HepG2 (cell line): ENCODE measurements around the gene CAMTA1. TPM values are rescaled to one million over a fixed set of nuclear protein-coding genes. Genes with fewer than 3 reads are reported as not detected.

ENCODE experiments used
- ATAC-seq: fragments of 200-7000 bp; cut with Tn5 transposase; 3 replicates; pipeline ENCODE4 v1.9.1; 2020; ENCODE audit warnings: mild to moderate bottlenecking, moderate library complexity
- BruUV-seq: library from RNA; stranded (reverse); fragments of 400-500 nt; replicated peaks from 2 replicates; lab custom pipeline; 2021; lab: Mats Ljungman, UMichigan
- CTCF ChIA-PET: fragments of 300-600 bp; formaldehyde crosslinking; extraction: SDS; loops from one replicate; lab custom pipeline; 2021; ENCODE audit warnings: low total read pairs, inconsistent platforms, low intra/inter-chr PET ratio; lab: Yijun Ruan, JAX
- POLR2A ChIA-PET: fragments of 350-600 bp; sonication (Branson Sonifier 250); formaldehyde crosslinking; loops from one replicate; lab custom pipeline; 2020; ENCODE audit warnings: antibody characterized with exemption, inconsistent platforms; lab: Yijun Ruan, JAX
- DNase-seq: peaks from one replicate; pipeline ENCODE4 v3.0.0-alpha.2; 2015; ENCODE audit warnings: low spot score
- FAIRE-seq: peaks from 3 replicates; lab custom pipeline; 2011; peaks lifted over from hg19 to GRCh38; lab: Jason Lieb, UNC
- H2AFZ ChIP-seq: one replicate; pipeline ENCODE4 v1.6.1; 2011; ENCODE audit warnings: low read length, inconsistent platforms
- H3K27ac ChIP-seq: fragments of 300-600 bp; 3 replicates; pipeline ENCODE4 v1.8.0; 2011; ENCODE audit warnings: mixed run types, mild to moderate bottlenecking, mixed read lengths, low read length, inconsistent platforms; ENCODE audit not compliant: insufficient read depth; ENCODE audit errors: extremely low read length
- H3K27me3 ChIP-seq, 2 experiments: fragments of 200-600 bp in 1 of 2; 2 replicates in 1 of 2; 3 replicates in 1 of 2; pipeline versions ENCODE4 v1.6.0 to v1.8.0; 2011; ENCODE audit warnings: low read length in 2 of 2, mild to moderate bottlenecking in 2 of 2, moderate library complexity in 2 of 2, inconsistent platforms in 1 of 2; ENCODE audit not compliant: insufficient read depth in 2 of 2, control insufficient read depth in 1 of 2
- H3K36me3 ChIP-seq, 2 experiments: fragments of 200-600 bp in 1 of 2; replicated peaks in 1 of 2; 2 replicates in 1 of 2; 3 replicates in 1 of 2; pipeline versions ENCODE4 v1.5.1 to v1.8.0; 2011; ENCODE audit warnings: low read length in 2 of 2, inconsistent platforms in 1 of 2; ENCODE audit not compliant: insufficient read depth in 2 of 2, control insufficient read depth in 1 of 2
- H3K4me1 ChIP-seq: 2 replicates; pipeline ENCODE4 v1.5.1; 2012; ENCODE audit warnings: low read length, inconsistent platforms; ENCODE audit not compliant: insufficient read depth
- H3K4me2 ChIP-seq: 2 replicates; pipeline ENCODE4 v1.6.0; 2011; ENCODE audit warnings: low read depth, low read length, inconsistent platforms
- H3K4me3 ChIP-seq, 3 experiments: fragments of 200-600 bp in 1 of 3; sonication (generic), shearing (Covaris generic) in 1 of 3; replicated peaks in 1 of 3; 2 replicates each; pipeline ENCODE4 v1.5.1; 2011 to 2016; ENCODE audit warnings: low read length in 3 of 3, inconsistent platforms in 2 of 3, low read depth in 2 of 3, mild to moderate bottlenecking in 2 of 3, control low read depth in 1 of 3, mixed read lengths in 1 of 3; ENCODE audit not compliant: insufficient read depth in 1 of 3
- H3K79me2 ChIP-seq: one replicate; pipeline ENCODE4 v1.6.1; 2011; ENCODE audit warnings: low read length, inconsistent platforms; ENCODE audit not compliant: insufficient read depth
- H3K9ac ChIP-seq: 2 replicates; pipeline ENCODE4 v1.6.0; 2011; ENCODE audit warnings: mild to moderate bottlenecking, low read depth, low read length, inconsistent platforms; ENCODE audit not compliant: insufficient read depth
- H3K9me3 ChIP-seq: 2 replicates; pipeline ENCODE4 v1.5.1; 2012; ENCODE audit warnings: mild to moderate bottlenecking, low read length
- H4K20me1 ChIP-seq: 2 replicates; pipeline ENCODE4 v1.6.0; 2011; ENCODE audit warnings: inconsistent platforms, mild to moderate bottlenecking, low read length, moderate library complexity; ENCODE audit not compliant: insufficient read depth
- RARG ChIP-seq: sonication (generic); formaldehyde crosslinking; IDR thresholded peaks from 2 replicates; pipeline ENCODE4 v1.4.0; 2020; ENCODE audit warnings: low read depth, mild to moderate bottlenecking, missing genetic modification reagents
- RORA ChIP-seq: sonication (generic); formaldehyde crosslinking; IDR thresholded peaks from 2 replicates; pipeline ENCODE4 v1.5.0; 2020; ENCODE audit warnings: mild to moderate bottlenecking, missing genetic modification reagents, moderate library complexity
- SCMH1 ChIP-seq: sonication (generic); formaldehyde crosslinking; IDR thresholded peaks from 2 replicates; pipeline ENCODE4 v1.9.0; 2021; ENCODE audit warnings: missing genetic modification reagents, mild to moderate bottlenecking, borderline replicate concordance
- SMAD1 ChIP-seq: sonication (generic); formaldehyde crosslinking; IDR thresholded peaks from 2 replicates; pipeline ENCODE4 v1.4.0; 2020; ENCODE audit warnings: missing genetic modification reagents, low read depth, mild to moderate bottlenecking, borderline replicate concordance
- SP2 ChIP-seq: sonication (generic); formaldehyde crosslinking; IDR thresholded peaks from 2 replicates; pipeline ENCODE4 v1.5.1; 2020; ENCODE audit warnings: mild to moderate bottlenecking, missing genetic modification reagents
- ZBTB7B ChIP-seq: sonication (generic); formaldehyde crosslinking; IDR thresholded peaks from 2 replicates; pipeline ENCODE4 v1.4.0; 2020; ENCODE audit warnings: missing genetic modification reagents
- ZC3H13 ChIP-seq: sonication (generic); formaldehyde crosslinking; IDR thresholded peaks from 2 replicates; pipeline ENCODE4 v1.8.1; 2023; ENCODE audit warnings: mild to moderate bottlenecking, missing genetic modification reagents, moderate library complexity
- ZNF160 ChIP-seq: sonication (generic); formaldehyde crosslinking; IDR thresholded peaks from 2 replicates; pipeline ENCODE4 v1.8.0; 2022; ENCODE audit warnings: mild to moderate bottlenecking, inconsistent platforms, missing genetic modification reagents
- ZNF451 ChIP-seq: sonication (generic); formaldehyde crosslinking; IDR thresholded peaks from 2 replicates; pipeline ENCODE4 v1.5.0; 2020; ENCODE audit warnings: mild to moderate bottlenecking, missing genetic modification reagents
- WGBS: methylation state at CpG from one replicate; pipeline ENCODE4 v1.1.6; 2017; ENCODE audit warnings: low lambda C conversion rate; 5-methylcytosine and 5-hydroxymethylcytosine counted together
- in situ Hi-C: cut with HindIII; loops from 2 replicates; pipeline ENCODE4 v1.10.0; 2017; ENCODE audit warnings: low pct_unique_long_range_greater_than_20kb; ENCODE audit not compliant: extremely low pct_ligation_motif_present
- intact Hi-C: fragments of 100-400 bp; cut with micrococcal nuclease; formaldehyde crosslinking; loops from one replicate; pipeline ENCODE4 v1.10.0; 2022; ENCODE audit not compliant: unreplicated experiment
- polyA plus RNA-seq, 8 experiments: library from polyadenylated mRNA; depleted of rRNA in 3 of 8; stranded (reverse) in 7 of 8; unstranded in 1 of 8; fragments of >200 nt; fragmentation: Illumina TruSeq in 4 of 8; extraction: Trizol in 4 of 8; gene quantifications; 2 replicates each; pipeline versions ENCODE4 v1.2.1 to v1.2.3, GENCODE V29; 2011 to 2016; ENCODE audit warnings: low read depth in 4 of 8, missing spikeins in 1 of 8, mixed read lengths in 1 of 8; ENCODE audit not compliant: insufficient read depth in 1 of 8
- total RNA-seq, 5 experiments: library from RNA; depleted of rRNA; stranded (reverse); fragments of >200 nt; fragmentation: Illumina TruSeq; extraction: Trizol; gene quantifications; 2 replicates each; pipeline ENCODE4 v1.2.3, GENCODE V29; 2016; ENCODE audit warnings: low read depth in 1 of 5
- TF ChIP-seq, protein P1 (sequence below): sonication (generic); formaldehyde crosslinking; IDR thresholded peaks from 2 replicates; pipeline ENCODE4 v1.5.0; 2020; ENCODE audit warnings: mild to moderate bottlenecking, missing genetic modification reagents

Gene CAMTA1
- total and polyA plus RNA-seq, 2 of the 13 experiments (the other 11 are each of a cell fraction or from before 2014, with no cell fraction given) = 25.0 to 36.4 TPM

DNA sequence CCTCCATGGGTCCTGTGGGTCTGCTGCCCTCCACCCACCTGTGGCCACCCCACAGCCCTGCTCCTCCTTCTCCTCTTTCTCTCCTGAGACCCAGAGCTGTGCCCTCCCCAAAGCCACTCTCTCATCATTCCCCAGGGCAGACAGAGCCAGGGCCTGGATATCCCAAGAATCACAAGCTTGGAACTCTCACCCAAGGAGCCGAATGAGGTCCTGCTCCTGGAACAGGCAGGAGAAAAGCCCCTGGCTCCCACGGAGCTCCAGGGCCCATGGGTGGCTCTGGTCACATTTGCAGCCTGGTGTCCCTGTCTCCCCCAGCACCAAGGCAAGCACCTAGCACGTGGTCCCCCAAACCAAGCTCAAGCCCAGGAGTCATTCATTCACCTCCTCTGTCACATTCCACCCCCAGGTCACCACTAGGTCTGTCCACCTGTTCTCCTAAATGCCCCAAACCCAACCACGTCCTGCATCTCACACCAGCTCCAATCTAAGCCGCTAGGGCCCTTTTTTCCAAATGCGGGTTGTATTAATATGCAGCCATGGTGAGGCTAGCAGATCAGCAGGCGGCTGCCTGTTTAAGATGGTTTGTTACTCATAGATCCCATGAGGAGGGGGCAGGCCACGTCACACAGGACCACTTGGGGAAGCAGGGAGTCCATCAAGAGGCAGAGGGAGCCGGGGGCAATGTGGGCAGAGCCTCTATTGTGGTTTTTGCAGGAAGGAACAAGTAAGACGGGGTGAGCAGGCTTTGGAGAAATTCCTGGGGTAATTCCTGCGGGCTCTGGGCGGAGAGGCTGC, 770.3 kb downstream of the CAMTA1 start:
- FAIRE-seq = no peak
- no peak overlapping the region for H2AFZ ChIP-seq
- no peak for ATAC-seq
- peaks cover 8 to 32% of the 10 kb centered on the region in 2 experiments; a peak in 4 of 5 replicates for H3K27me3 ChIP-seq
- peaks cover 24% of the 10 kb centered on the region for H3K4me1 ChIP-seq
- intact Hi-C loops (no loop called here), in situ Hi-C loops (no loop called here)
- no peaks in the 10 kb centered on the region for H3K79me2 ChIP-seq
- TF ChIP-seq ZBTB7B (no peak), ZNF160 (CRISPR knock-in tag) (no peak), SMAD1 (no peak), SCMH1 (no peak)
- H4K20me1 ChIP-seq = no peaks in the 10 kb centered on the region
- ChIA-PET CTCF (no interaction called here), POLR2A (interaction anchor here (0.7 kb wide), 1 partner anchor 19 kb away, joined by 4 read pairs; no protein-coding TSS in a partner anchor)
- H3K27ac ChIP-seq = no peak overlapping the region
- no peak overlapping the region for H3K4me3 ChIP-seq
- H3K9ac ChIP-seq = no peak overlapping the region
- H3K36me3 ChIP-seq = no peaks in the 10 kb centered on the region
- no peak for DNase-seq
- H3K9me3 ChIP-seq = no peaks in the 10 kb centered on the region
- no peak overlapping the region for H3K4me2 ChIP-seq
- no TSS peak for BruUV-seq
- 16% methylated on average over 11 of the region's 12 CpGs for WGBS

- DNase-seq (no peak), ATAC-seq (no peak), FAIRE-seq (no peak)
- ChIA-PET CTCF (no interaction called here), POLR2A (no interaction called here)
- no TSS peak for BruUV-seq
- in situ Hi-C loops (no loop called here), intact Hi-C loops (no loop called here)
- Histone ChIP-seq H3K79me2 (no peaks in the 10 kb centered on the region), H3K4me3 (no peak overlapping the region), H3K27ac (no peak overlapping the region), H4K20me1 (no peaks in the 10 kb centered on the region), H3K27me3 (peaks cover 11 to 40% of the 10 kb centered on the region in 2 experiments; a peak in 4 of 5 replicates), H3K9ac (no peak overlapping the region), H3K9me3 (no peaks in the 10 kb centered on the region), H3K4me2 (no peak overlapping the region), H3K4me1 (peaks cover 7% of the 10 kb centered on the region), H3K36me3 (no peaks in the 10 kb centered on the region), H2AFZ (no peak overlapping the region)
- 35% methylated on average over 10 of the region's 10 CpGs for WGBS
- no peak for TF ChIP-seq SP2
- TF ChIP-seq ZNF451 = no peak
- TF ChIP-seq, protein P1, sequence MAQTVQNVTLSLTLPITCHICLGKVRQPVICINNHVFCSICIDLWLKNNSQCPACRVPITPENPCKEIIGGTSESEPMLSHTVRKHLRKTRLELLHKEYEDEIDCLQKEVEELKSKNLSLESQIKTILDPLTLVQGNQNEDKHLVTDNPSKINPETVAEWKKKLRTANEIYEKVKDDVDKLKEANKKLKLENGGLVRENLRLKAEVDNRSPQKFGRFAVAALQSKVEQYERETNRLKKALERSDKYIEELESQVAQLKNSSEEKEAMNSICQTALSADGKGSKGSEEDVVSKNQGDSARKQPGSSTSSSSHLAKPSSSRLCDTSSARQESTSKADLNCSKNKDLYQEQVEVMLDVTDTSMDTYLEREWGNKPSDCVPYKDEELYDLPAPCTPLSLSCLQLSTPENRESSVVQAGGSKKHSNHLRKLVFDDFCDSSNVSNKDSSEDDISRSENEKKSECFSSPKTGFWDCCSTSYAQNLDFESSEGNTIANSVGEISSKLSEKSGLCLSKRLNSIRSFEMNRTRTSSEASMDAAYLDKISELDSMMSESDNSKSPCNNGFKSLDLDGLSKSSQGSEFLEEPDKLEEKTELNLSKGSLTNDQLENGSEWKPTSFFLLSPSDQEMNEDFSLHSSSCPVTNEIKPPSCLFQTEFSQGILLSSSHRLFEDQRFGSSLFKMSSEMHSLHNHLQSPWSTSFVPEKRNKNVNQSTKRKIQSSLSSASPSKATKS (CRISPR knock-in tag) = no peak
- no peak for TF ChIP-seq RARG
- TF ChIP-seq ZC3H13 (CRISPR knock-in tag) = no peak
- no peak for TF ChIP-seq RORA (CRISPR knock-in tag)
Measured at GRCh38 chr1:7557301-7557891, 772.1 kb downstream of the CAMTA1 start.
